ENCODE measurements around the gene PSAPL1.

- TF ChIP-seq, protein P1, sequence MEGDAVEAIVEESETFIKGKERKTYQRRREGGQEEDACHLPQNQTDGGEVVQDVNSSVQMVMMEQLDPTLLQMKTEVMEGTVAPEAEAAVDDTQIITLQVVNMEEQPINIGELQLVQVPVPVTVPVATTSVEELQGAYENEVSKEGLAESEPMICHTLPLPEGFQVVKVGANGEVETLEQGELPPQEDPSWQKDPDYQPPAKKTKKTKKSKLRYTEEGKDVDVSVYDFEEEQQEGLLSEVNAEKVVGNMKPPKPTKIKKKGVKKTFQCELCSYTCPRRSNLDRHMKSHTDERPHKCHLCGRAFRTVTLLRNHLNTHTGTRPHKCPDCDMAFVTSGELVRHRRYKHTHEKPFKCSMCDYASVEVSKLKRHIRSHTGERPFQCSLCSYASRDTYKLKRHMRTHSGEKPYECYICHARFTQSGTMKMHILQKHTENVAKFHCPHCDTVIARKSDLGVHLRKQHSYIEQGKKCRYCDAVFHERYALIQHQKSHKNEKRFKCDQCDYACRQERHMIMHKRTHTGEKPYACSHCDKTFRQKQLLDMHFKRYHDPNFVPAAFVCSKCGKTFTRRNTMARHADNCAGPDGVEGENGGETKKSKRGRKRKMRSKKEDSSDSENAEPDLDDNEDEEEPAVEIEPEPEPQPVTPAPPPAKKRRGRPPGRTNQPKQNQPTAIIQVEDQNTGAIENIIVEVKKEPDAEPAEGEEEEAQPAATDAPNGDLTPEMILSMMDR (IDR thresholded peaks at IDR 0.05): no peak
- TF ChIP-seq POLR2AphosphoS5 (IDR thresholded peaks at IDR 0.05): no peak
- no peak for TF ChIP-seq POLR2A (IDR thresholded peaks at IDR 0.05)
Measured at GRCh38 chr4:7398788-7399439, 35.8 kb downstream of the PSAPL1 start.
